Heart left ventricle (tissue), 16 donors: ENCODE data around the gene SND1. TPM values are rescaled to one million over a fixed set of nuclear protein-coding genes. Genes with fewer than 3 reads are reported as not detected.

Source experiments
- ATAC-seq, 4 donors: fragments of 200-7000 bp; cut with Tn5 transposase; one replicate each; pipeline ENCODE4 v1.9.1; 2020 to 2022; ENCODE audit warnings: moderate library complexity in 4 of 4, mild to moderate bottlenecking in 3 of 4, moderate number of reproducible peaks in 1 of 4
- DNase-seq, 5 donors: peaks; one replicate each; pipeline ENCODE4 v3.0.0-alpha.2; 2020
- H3K27ac ChIP-seq, 12 donors: fragments of 200-600 bp; sonication (generic) in 4 of 12; one replicate each; pipeline versions ENCODE4 v1.5.0 to v1.8.0; 2016 to 2022; ENCODE audit warnings: mild to moderate bottlenecking in 2 of 12
- H3K27me3 ChIP-seq, 9 donors: fragments of 200-600 bp; sonication (generic) in 2 of 9; one replicate each; pipeline versions ENCODE4 v1.5.1 to v1.8.0; 2016 to 2022; ENCODE audit warnings: mild to moderate bottlenecking in 3 of 9
- H3K36me3 ChIP-seq, 9 donors: fragments of 200-600 bp; sonication (generic) in 2 of 9; one replicate each; pipeline versions ENCODE4 v1.5.0 to v1.8.0; 2018 to 2022; ENCODE audit warnings: mild to moderate bottlenecking in 2 of 9
- H3K4me1 ChIP-seq, 12 donors: fragments of 200-600 bp; sonication (generic) in 4 of 12; one replicate each; pipeline versions ENCODE4 v1.5.0 to v1.8.0; 2016 to 2022; ENCODE audit warnings: mild to moderate bottlenecking in 3 of 12
- H3K4me3 ChIP-seq, 12 donors: fragments of 200-600 bp; sonication (generic) in 4 of 12; one replicate each; pipeline versions ENCODE4 v1.5.0 to v1.8.0; 2017 to 2022; ENCODE audit warnings: mild to moderate bottlenecking in 9 of 12, moderate library complexity in 4 of 12
- H3K9me3 ChIP-seq, 12 donors: fragments of 200-600 bp; sonication (generic) in 4 of 12; one replicate each; pipeline versions ENCODE4 v1.5.0 to v1.8.0; 2016 to 2022; ENCODE audit warnings: mild to moderate bottlenecking in 1 of 12
- POLR2A ChIP-seq, 2 donors: fragments of 450-650 bp; IDR thresholded peaks; one replicate each; pipeline ENCODE4 v1.6.1; 2017; ENCODE audit warnings: antibody characterized with exemption in 2 of 2, mild to moderate bottlenecking in 2 of 2, moderate library complexity in 2 of 2
- WGBS, 4 donors: extraction: QIAGEN DNeasy Blood & Tissue Kit in 2 of 4; methylation state at CpG; one replicate each; pipeline versions ENCODE4 v1.1.5 to v1.1.7; 2013 to 2018; 5-methylcytosine and 5-hydroxymethylcytosine counted together
- intact Hi-C, 10 donors: fragments of 100-400 bp; cut with DNase I; formaldehyde crosslinking; loops; one replicate each; pipeline versions ENCODE4 v1.11.1 to v1.14.2; 2022
- polyA plus RNA-seq, 2 donors: library from polyadenylated mRNA; stranded (reverse); fragments of 200-250 nt; gene quantifications; one replicate each; pipeline ENCODE4 v1.2.3, GENCODE V29; 2013
- total RNA-seq, 9 donors: library from RNA; depleted of rRNA in 2 of 9; stranded (reverse); fragments of >200 nt in 2 of 9; fragmentation: NEBNext Ultra II Directional in 3 of 9; extraction: Animal tissue kit (Norgen Biotek cat#: 25700) in 3 of 9; gene quantifications; one replicate each; pipeline versions ENCODE4 v1.1.0 to v1.2.4, GENCODE V29; 2016 to 2023
- TF ChIP-seq, protein P1 (sequence below), 12 donors: fragments of 200-600 bp; sonication (generic) in 4 of 12; IDR thresholded peaks; one replicate each; pipeline versions ENCODE4 v1.5.0 to v1.8.0; 2018 to 2022; ENCODE audit warnings: antibody characterized with exemption in 12 of 12, mild to moderate bottlenecking in 5 of 12
- donor health status: ischemic (EF 13 %, LVEDD 7.1; RV severe dilation, severe dysfunction).
- donor health status: healthy with polysubstance abuse.
- donor health status: DM: no; HTN: yes; CAD: no.
- donor health status: DM: no; HTN: no; CAD: no.
- donor health status: ischemic (EF 25% LVEDD 6.9; RV normal size, moderate dysfunction).
- donor health status: ischemic (EF 25% LVEDD 5.7; RV mildly dilated, moderate dysfunction).
- donor health status: healthy.
- donor health status: DM: yes; HTN: yes; CAD: no.
- donor health status: ischemic (EF 35%, LVEDD 5.7; RV mildly dilated, moderate dysfunction).
- donor health status: nonischemic (EF 11% LVEDD 7.7; RV severe dilation, severe dysfunction).
- donor health status: DM: yes; HTN: yes; CAD: no.
- donor health status: PGD.
- donor health status: ischemic (EF 29% LVEDD 5.4; RV normal size, mild dysfunction).
- donor health status: nonischemic (EF 23%, LVEDD 6.1; RV moderate dilation, normal function).

The SND1 gene
- total and polyA plus RNA-seq, 11 donors = 45.6 to 115 (median 76.3) TPM

DNA sequence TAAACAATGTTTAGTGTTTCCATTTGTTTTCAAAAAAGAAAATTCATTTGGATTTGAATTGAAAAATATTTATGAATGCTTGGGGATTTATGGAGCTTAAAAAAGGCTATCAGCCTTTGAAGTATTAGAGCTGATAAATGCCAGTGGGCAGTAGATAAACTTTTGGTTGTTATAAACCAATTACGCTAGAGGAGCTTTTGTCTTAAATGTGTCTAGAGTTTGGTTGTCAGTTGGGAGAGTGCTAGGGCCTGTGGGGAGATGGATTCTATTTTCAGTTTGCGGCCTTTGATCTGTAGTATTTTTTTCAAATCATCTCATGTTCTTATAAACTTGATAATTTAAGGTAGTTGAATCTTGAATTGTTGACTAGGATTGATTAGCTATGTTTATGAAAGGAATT, 104.0 kb downstream of the SND1 start:
- Histone ChIP-seq H3K27ac (no peak overlapping the region), H3K9me3 (no peaks in the 10 kb centered on the region), H3K27me3 (no peaks in the 10 kb centered on the region), H3K36me3 (no peaks in the 10 kb centered on the region), H3K4me1 (peaks cover 0 to 21% (median 2%) of the 10 kb centered on the region in 12 donors), H3K4me3 (no peak overlapping the region)
- no peak for TF ChIP-seq POLR2A (IDR thresholded peaks at IDR 0.05)
- TF ChIP-seq, protein P1, sequence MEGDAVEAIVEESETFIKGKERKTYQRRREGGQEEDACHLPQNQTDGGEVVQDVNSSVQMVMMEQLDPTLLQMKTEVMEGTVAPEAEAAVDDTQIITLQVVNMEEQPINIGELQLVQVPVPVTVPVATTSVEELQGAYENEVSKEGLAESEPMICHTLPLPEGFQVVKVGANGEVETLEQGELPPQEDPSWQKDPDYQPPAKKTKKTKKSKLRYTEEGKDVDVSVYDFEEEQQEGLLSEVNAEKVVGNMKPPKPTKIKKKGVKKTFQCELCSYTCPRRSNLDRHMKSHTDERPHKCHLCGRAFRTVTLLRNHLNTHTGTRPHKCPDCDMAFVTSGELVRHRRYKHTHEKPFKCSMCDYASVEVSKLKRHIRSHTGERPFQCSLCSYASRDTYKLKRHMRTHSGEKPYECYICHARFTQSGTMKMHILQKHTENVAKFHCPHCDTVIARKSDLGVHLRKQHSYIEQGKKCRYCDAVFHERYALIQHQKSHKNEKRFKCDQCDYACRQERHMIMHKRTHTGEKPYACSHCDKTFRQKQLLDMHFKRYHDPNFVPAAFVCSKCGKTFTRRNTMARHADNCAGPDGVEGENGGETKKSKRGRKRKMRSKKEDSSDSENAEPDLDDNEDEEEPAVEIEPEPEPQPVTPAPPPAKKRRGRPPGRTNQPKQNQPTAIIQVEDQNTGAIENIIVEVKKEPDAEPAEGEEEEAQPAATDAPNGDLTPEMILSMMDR (IDR thresholded peaks at IDR 0.05) = no peak
- 77 to 89% (median 83%) methylated on average over 2 of the region's 2 CpGs for WGBS, 4 donors
- intact Hi-C loops = no loop called here
- ATAC-seq (no peak), DNase-seq (no peak)

DNA sequence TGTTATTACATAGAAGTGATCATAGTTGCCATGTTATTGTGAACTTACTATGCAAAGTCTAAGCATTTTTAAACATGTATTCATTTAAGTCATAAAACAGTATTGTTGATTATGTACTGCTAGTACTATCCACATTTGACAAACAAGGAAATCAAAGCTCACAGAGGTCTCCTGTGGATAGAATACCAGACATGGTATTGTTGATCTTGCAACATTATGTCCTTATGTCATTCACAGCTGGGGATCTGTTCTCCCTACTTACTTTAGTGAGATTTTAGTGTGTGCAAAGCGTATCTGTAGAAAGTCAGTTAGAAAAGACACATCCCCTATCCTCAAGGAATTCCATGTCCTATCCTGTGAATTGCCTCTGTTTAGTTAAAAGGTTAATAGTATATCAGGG, 106.1 kb downstream of the SND1 start:
- ATAC-seq (no peak), DNase-seq (no peak)
- H3K27me3 ChIP-seq = no peaks in the 10 kb centered on the region
- H3K4me3 ChIP-seq = no peak overlapping the region
- H3K4me1 ChIP-seq = peaks cover 0 to 12% (median 2%) of the 10 kb centered on the region in 12 donors
- H3K36me3 ChIP-seq = no peaks in the 10 kb centered on the region
- intact Hi-C loops = no loop called here
- no peak for TF ChIP-seq POLR2A (IDR thresholded peaks at IDR 0.05)
- TF ChIP-seq, protein P1 (IDR thresholded peaks at IDR 0.05) = no peak
- 92 to 97% (median 96%) methylated on average over 1 of the region's 1 CpG for WGBS, 4 donors
- no peaks in the 10 kb centered on the region for H3K9me3 ChIP-seq
- H3K27ac ChIP-seq = no peak overlapping the region

DNA sequence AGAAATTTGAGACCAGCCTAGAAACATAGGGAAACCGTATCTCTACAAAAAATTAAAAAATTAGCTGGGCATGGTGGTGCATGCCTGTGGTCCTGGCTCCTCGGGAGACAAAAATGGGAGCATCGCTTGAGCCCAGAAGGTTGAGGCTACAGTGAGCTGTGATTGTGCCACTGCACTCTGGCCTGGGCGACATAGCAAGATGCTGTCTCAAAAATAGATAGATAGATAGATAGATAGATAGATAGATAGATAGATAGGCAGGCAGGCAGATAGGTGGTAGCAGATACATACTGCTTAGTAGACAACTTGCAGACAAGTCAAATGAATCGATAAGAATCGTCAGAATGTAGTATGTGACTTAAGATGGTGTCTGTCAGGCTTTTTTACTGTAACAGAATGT, 106.9 kb downstream of the SND1 start:
- peaks cover 0 to 12% (median 2%) of the 10 kb centered on the region in 12 donors for H3K4me1 ChIP-seq
- TF ChIP-seq, protein P1 (IDR thresholded peaks at IDR 0.05) = no peak
- no peak for TF ChIP-seq POLR2A (IDR thresholded peaks at IDR 0.05)
- no peak overlapping the region for H3K27ac ChIP-seq
- no peak overlapping the region for H3K4me3 ChIP-seq
- no peaks in the 10 kb centered on the region for H3K9me3 ChIP-seq
- no peaks in the 10 kb centered on the region for H3K36me3 ChIP-seq
- intact Hi-C loops = no loop called here
- no peak for ATAC-seq
- no peak for DNase-seq
- H3K27me3 ChIP-seq = no peaks in the 10 kb centered on the region
- WGBS, 4 donors = 94 to 98% (median 97%) methylated on average over 6 of the region's 6 CpGs

DNA sequence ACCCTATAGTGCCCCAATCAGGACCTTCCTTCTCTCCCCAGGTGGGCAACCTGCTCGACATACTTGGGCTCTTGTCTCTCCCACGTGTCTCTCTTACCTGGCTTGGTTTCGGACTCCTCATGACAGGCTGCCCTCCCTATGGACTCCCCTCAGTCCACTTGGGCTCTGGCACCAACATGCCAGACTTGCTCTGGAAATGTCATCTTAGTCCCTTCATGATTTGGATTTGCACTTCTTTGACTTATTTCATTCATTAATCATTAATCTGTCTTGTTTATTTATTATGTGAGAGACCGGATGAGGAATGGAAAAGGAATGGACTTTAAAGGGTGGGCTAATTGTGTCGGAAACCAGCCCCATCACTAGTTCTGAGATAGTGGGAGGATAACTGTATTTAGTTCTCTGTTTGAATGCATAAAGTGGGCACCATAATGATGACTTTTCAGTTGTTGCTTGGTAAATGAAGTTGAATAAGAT, 108.0 kb downstream of the SND1 start:
- WGBS, 4 donors = 90 to 94% (median 91%) methylated on average over 5 of the region's 5 CpGs
- ATAC-seq = no peak
- TF ChIP-seq, protein P1 (IDR thresholded peaks at IDR 0.05) = no peak
- no peak for TF ChIP-seq POLR2A (IDR thresholded peaks at IDR 0.05)

More for the DNA sequence above, 108.0 kb downstream of the SND1 start:
- Histone ChIP-seq H3K9me3 (no peaks in the 10 kb centered on the region), H3K27ac (no peak overlapping the region), H3K4me3 (no peak overlapping the region), H3K36me3 (no peaks in the 10 kb centered on the region), H3K27me3 (no peaks in the 10 kb centered on the region), H3K4me1 (peaks cover 0 to 9% (median 1%) of the 10 kb centered on the region in 12 donors)
- intact Hi-C loops = no loop called here
- DNase-seq = no peak
